HG03342 (cell line): ENCODE data around the gene RUNX2.

Experiments
- ATAC-seq: cut with Tn5 transposase; IDR thresholded peaks from one replicate; pipeline ENCODE4 v1.9.1; 2021; ENCODE audit warnings: mild to moderate bottlenecking, moderate library complexity; ENCODE audit not compliant: unreplicated experiment

The RUNX2 gene

GRCh38 chr6:45576648-45577624, 248.8 kb downstream of the RUNX2 start:
- ATAC-seq, result no peak

GRCh38 chr6:45577836-45578504, 249.8 kb downstream of the RUNX2 start:
- ATAC-seq, result no peak

GRCh38 chr6:45584127-45584526, 256.0 kb downstream of the RUNX2 start:
- ATAC-seq, result no peak

DNA sequence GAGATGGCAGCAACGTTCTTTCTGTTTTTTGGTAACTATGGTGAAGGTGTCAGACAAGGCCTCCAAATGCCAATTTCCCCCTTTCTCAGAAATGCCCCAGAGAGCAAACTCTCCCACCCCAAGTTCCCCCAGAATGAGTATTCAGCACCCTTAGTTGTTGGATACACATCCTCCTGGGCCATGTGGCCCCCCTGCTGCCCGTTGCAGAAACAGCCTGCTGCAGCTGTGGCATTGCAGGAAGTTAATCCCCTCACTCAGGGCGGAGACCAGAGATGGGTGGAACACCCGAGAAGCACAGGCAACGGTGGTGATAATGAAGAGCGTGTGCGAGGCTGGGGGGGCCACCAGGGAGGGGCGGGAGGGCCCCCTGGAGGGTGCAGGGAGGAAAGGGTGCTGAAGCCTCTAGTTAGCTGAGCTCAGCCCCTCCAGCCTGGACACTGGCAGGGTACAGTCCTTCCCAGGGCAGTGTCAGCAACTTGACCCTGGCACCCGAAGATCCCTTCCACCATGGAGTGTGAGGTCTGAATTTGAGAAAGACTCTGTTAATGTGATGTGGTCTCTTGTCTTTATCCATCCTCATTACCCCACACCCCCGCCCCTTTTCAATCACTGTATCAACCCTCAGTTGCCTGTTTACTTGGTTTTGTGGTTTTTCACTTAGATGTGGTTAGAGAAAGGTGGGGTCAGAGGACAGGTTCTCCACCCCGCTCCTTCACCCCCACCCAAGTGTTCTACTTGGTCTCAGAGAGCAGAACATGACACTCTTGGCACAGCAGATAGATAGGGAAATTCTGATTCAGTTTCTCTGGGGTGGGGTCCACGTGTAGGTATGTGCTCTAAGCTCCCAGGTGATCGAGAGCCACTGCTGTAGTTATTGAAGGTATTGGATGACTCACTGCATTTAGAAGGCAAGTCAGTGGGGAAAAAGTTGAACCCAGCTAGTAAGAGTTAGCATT, 258.4 kb downstream of the RUNX2 start:
- ATAC-seq, result no peak

- no peak for ATAC-seq
Observed at GRCh38 chr6:45587229-45588060, 259.3 kb downstream of the RUNX2 start.

DNA sequence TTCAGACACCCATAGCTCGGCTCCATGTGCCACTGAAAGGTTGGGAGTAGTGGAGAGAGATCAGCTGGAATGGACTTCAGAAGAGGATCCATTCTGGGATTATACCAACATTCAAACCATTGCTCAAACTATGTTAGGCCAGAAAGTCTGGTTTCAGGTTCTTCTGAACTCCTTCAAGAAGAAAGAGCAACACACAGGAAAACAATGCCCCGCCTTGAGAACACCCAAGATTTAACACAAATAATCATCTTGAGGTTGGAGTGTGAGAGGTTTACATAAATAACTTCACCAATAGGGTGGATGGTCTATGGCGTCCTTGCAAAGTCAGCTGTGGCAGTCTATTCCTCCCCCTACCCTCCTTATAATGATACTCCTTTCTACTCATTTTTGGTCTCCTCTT, 261.2 kb downstream of the RUNX2 start:
- ATAC-seq, result no peak

GRCh38 chr6:45590226-45590625, 262.1 kb downstream of the RUNX2 start:
- ATAC-seq, result no peak

DNA sequence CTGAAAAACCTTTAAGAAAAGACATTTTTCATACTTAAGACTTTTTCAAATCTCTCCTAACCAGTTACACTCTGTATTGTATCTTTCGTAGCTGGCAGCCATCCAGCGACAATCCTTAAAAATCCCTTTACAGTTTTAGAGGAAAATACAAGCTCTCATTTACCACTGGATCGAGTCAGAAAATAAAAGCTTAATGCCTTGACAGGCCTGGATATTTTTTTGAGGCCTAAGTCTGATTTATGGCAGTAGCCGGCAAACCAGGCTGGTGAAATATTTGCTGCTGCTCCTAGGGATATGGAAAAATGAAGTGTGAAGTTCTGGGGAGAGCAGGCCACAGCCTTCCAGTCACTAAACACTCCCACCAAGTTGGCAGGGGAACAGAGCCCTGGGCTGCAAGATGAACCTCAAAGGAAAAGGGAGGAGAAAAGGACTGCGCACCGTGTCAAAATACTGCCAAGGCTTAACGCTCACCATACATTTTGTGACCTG, 262.6 kb downstream of the RUNX2 start:
- ATAC-seq, result no peak

- ATAC-seq, result no peak
Observed at GRCh38 chr6:45591306-45591705, 263.2 kb downstream of the RUNX2 start.

DNA sequence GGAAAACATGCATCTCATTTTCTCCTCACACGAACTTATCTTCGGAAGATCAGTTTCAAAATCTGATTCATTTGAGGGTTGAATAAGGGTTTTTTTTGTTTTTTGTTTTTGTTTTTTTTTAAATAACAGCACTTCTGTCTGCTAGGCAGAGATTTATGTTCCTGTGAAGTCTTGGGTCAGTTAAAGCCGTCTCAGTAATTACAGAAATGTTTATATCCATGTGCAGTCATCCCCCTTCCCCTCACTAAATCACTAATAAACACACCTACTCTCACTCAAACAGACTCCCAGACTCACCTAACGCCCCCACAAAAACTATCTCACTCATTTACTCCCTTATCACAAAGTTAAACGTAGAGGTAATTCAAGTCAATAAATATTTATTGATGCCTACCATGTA, 263.8 kb downstream of the RUNX2 start:
- ATAC-seq, result no peak

DNA sequence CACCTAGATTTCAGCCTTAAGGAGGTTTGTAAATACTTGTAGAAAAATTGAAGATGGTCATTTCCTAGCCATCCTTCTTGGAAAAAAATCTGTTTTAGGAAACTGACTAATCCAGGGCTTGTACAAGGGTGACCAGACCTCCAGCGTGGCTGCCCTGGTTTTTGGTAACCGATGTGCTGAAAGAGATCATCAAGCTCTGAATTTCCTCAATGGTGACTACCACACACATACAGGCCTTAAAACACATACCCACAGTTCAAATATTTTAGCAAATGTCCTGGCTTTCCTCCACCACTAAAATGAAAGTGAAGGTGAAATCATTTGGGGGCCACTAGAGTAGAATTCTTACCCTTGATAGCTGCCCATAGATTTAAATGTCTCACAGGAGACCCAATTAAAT, 264.9 kb downstream of the RUNX2 start:
- no peak for ATAC-seq

DNA sequence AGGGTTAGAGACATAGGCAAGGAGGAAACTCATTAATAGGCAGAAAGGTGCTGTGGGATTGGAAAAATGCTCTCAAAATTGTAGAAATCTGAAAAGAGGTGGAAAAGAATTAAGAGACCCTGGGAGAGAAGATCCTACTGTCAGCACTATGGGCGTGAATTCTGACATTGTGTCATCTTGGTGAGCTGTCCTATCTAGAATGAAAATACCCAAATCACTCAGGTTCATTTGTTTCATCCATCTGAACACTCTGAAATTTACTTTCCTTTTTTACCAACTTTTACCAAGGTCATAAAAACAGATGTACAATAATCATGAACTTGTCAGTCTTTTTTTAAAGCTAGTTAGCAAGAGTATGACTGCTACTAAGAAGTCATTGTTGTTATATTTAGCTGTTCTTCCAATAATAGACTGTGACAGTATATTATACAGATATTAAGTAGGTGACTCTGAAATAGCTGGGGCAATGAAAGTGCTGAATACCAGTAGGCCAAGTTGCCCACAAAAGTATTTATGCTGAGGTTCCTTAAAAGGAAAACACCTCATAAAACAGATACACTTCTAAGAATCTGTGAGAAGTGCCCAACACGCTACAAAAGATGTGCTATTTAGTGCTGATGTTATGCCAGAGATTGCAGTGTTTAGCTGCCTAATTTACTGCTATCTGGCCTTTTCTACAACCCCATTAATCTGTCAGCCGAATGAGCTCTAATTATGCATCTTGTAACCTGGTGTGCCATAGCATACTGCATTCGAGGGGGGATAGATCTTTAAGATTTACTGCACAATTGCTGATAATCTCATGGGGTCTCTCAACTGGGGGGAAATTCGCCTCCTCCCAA, 267.1 kb downstream of the RUNX2 start:
- ATAC-seq, result no peak

DNA sequence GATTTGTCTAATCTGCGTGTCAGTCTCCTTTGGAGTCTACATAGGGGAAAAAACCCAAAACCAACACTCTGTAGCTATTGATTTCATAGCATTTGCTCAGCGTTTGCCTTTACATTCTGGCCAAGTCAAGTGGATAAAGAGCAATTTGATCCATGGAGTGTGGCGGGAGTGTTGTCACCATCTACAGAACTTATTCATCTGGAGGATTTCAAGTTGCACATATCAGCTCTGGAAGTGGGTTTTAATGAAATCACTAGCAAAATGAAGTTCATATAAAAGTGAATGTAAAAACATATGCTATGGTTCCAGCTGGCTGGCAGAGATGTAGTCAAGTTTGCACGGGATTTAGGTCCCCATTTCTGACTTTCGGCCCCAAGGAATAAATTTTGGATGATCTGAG, 269.3 kb downstream of the RUNX2 start:
- no peak for ATAC-seq

DNA sequence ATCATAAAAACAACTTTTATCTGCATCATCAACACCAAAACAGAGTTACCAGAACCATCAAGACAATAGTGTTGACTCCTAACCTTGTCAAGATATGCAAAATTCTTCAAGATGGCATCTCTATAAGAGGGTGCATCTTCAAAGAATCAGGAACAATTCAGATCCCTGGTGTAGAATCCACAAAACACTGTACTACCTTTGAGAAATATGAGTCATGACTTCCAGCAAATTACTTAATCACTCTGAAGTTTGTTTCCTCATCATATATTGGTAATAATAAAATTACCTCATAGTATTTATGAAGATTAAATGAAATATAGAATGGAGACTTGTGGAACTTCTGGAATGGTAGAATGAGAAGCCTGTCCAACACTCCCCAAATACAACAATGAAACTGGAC, 270.9 kb downstream of the RUNX2 start:
- ATAC-seq, result no peak

- no peak for ATAC-seq
Observed at GRCh38 chr6:45605971-45606370, 277.8 kb downstream of the RUNX2 start.

DNA sequence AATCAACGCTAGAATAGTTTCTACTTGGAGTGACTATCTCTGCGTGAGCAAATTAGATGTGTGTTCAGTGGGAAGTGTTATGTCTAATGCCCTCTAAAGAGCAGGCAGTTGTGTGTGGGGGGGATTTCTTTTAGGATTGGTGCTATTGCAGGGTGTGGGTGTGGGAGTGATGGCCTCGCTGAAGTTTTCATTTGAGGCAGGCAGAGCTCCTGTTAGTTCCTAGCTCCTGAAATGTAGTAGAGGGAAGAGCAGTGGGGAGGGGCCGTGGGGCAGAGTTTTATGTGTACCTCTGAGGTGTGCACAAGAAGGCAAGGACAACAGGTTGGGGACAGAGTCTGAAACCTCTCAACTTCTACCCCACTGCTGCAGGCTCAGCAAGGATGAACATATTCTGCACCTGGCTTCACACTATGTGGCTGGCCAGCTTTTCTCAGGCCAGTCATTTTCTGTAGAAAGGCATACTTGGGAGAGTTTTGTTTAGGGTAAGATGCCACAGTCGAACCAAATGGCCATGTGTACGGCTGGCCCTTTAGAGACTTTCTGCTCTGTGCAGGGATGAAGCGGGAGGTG, 278.8 kb downstream of the RUNX2 start:
- no peak for ATAC-seq

DNA sequence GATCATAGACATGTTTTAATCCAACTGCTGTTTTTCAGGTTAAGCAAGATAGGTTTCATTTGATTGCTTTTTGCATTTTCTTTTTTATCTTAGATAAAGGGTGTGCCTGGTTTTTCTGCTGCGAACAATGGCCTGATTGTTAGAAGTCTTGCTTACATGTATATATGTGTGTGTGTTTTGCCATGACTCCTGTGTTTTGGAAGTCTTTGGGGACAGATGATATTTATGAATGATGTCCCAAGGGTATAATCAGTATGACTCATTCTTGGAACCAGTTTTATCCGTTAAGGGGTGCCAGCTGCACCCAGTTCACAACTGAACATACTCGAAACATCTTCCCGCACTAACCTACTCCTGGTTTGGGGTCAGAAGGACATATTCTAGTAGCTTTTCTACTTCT, 279.7 kb downstream of the RUNX2 start:
- ATAC-seq, result no peak

DNA sequence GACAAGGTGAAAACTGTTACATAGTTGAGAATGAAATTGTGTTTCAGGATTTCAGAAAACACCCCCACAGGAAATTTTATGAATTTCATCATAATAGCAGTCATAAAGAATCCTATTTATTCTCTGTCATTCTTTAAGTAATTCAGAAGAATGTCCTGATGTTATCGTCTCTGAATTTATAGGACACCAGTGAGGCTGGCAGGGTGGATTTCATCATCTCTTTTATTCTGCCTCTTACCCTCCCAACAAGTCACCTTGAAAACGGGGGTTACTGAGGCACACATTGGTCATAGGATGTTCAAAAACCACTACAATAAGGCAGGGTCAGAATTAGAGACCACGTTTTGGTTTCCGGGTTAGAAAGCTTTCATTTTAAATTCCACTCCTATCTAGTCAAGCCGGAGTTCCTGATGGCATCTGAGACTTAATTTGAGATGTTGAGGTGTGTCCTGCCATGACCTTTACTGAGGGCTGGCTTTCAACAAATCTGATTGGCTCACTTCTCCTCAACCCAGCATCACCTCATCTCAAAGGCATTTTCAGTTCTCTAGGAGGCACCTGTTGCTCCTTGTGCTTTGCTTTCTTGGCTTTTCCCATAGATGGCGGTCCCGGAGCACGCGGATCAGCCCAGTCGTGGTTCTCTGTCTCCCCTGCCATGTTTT, 280.3 kb downstream of the RUNX2 start:
- ATAC-seq, result no peak
